Neuronal stem cell (in vitro differentiated cells): Measurements from ENCODE around the gene SELPLG.

Source experiments
- DNase-seq: peaks from one replicate; pipeline ENCODE4 v3.0.0-alpha.2; 2013; ENCODE audit warnings: low spot score
- H2AFZ ChIP-seq: one replicate; pipeline ENCODE4 v1.6.1; 2013; ENCODE audit warnings: mild to moderate bottlenecking, low read length, inconsistent platforms
- H2AK5ac ChIP-seq: 2 replicates; pipeline ENCODE4 v1.6.1; 2013; ENCODE audit warnings: low read depth, mild to moderate bottlenecking, inconsistent platforms, low read length, moderate library complexity, mixed read lengths
- H2BK120ac ChIP-seq: 2 replicates; pipeline ENCODE4 v1.6.1; 2013; ENCODE audit warnings: low read depth, mild to moderate bottlenecking, inconsistent platforms, low read length, moderate library complexity, mixed read lengths
- H2BK12ac ChIP-seq: one replicate; pipeline ENCODE4 v1.6.1; 2013; ENCODE audit warnings: low read length, inconsistent platforms
- H2BK15ac ChIP-seq: 2 replicates; pipeline ENCODE4 v1.6.1; 2013; ENCODE audit warnings: mild to moderate bottlenecking, low read length, inconsistent platforms, mixed read lengths
- H2BK5ac ChIP-seq: one replicate; pipeline ENCODE4 v1.6.1; 2013; ENCODE audit warnings: inconsistent platforms, mild to moderate bottlenecking, low read length, moderate library complexity
- H3K14ac ChIP-seq: one replicate; pipeline ENCODE4 v1.6.1; 2013; ENCODE audit warnings: low read length, inconsistent platforms
- H3K18ac ChIP-seq: 2 replicates; pipeline ENCODE4 v1.6.1; 2013; ENCODE audit warnings: low read length, inconsistent platforms
- H3K23ac ChIP-seq: 2 replicates; pipeline ENCODE4 v1.6.1; 2013; ENCODE audit warnings: low read depth, mild to moderate bottlenecking, mixed read lengths, low read length, inconsistent platforms; ENCODE audit not compliant: poor library complexity
- H3K27ac ChIP-seq: replicated peaks from 3 replicates; pipeline ENCODE4 v1.5.1; 2013; ENCODE audit warnings: low read length, inconsistent platforms
- H3K27me3 ChIP-seq, 3 experiments: 2 replicates each; pipeline ENCODE4 v1.6.1; 2013; ENCODE audit warnings: low read length in 3 of 3, mild to moderate bottlenecking in 2 of 3, inconsistent platforms in 1 of 3, low read depth in 1 of 3, mixed read lengths in 1 of 3, moderate library complexity in 1 of 3; ENCODE audit not compliant: control insufficient read depth in 3 of 3, insufficient read depth in 3 of 3
- H3K36me3 ChIP-seq, 2 donors: replicated peaks in 1 of 2; 2 replicates each; pipeline ENCODE4 v1.6.1; 2013; ENCODE audit warnings: low read length in 2 of 2; ENCODE audit not compliant: control insufficient read depth in 2 of 2, insufficient read depth in 2 of 2
- H3K4ac ChIP-seq: 2 replicates; pipeline ENCODE4 v1.6.1; 2013; ENCODE audit warnings: inconsistent platforms, mild to moderate bottlenecking, low read length, moderate library complexity
- H3K4me1 ChIP-seq, 2 donors: 1 replicate in 1 of 2; 2 replicates in 1 of 2; pipeline ENCODE4 v1.6.1; 2013; ENCODE audit warnings: low read length in 2 of 2, low read depth in 1 of 2; ENCODE audit not compliant: control insufficient read depth in 2 of 2, insufficient read depth in 1 of 2
- H3K4me2 ChIP-seq: one replicate; pipeline ENCODE4 v1.6.1; 2013; ENCODE audit warnings: mild to moderate bottlenecking, low read length, inconsistent platforms; ENCODE audit not compliant: insufficient read depth, poor library complexity, severe bottlenecking
- H3K4me3 ChIP-seq, 2 donors: 2 replicates each; pipeline ENCODE4 v1.5.1; 2013; ENCODE audit warnings: low read length in 2 of 2, mild to moderate bottlenecking in 2 of 2, inconsistent platforms in 1 of 2, moderate library complexity in 1 of 2
- H3K79me1 ChIP-seq: one replicate; pipeline ENCODE4 v1.6.1; 2013; ENCODE audit warnings: low read depth, mild to moderate bottlenecking, inconsistent platforms, low read length, moderate library complexity
- H3K9ac ChIP-seq: one replicate; pipeline ENCODE4 v1.6.1; 2013; ENCODE audit warnings: mild to moderate bottlenecking, low read depth, low read length, inconsistent platforms; ENCODE audit not compliant: poor library complexity
- H3K9me3 ChIP-seq, 2 donors: replicated peaks in 1 of 2; 2 replicates each; pipeline versions ENCODE3 to v1.6.1; 2013; ENCODE audit warnings: low read length in 2 of 2, mild to moderate bottlenecking in 2 of 2, inconsistent platforms in 1 of 2, low read depth in 1 of 2, mixed read lengths in 1 of 2, moderate library complexity in 1 of 2; ENCODE audit not compliant: control insufficient read depth in 2 of 2, insufficient read depth in 1 of 2
- H4K8ac ChIP-seq: one replicate; pipeline ENCODE4 v1.6.1; 2013; ENCODE audit warnings: low read depth, mild to moderate bottlenecking, inconsistent platforms, low read length, moderate library complexity
- H4K91ac ChIP-seq: one replicate; pipeline ENCODE4 v1.6.1; 2013; ENCODE audit warnings: low read length, low read depth, mild to moderate bottlenecking, inconsistent platforms; ENCODE audit not compliant: poor library complexity
- WGBS, 2 donors: extraction: QIAGEN DNeasy Blood & Tissue Kit; methylation state at CpG; one replicate each; pipeline ENCODE4 v1.1.7; 2013; ENCODE audit warnings: missing lambda C conversion rate in 2 of 2, mixed read lengths in 1 of 2; ENCODE audit not compliant: insufficient read length in 2 of 2, insufficient replicate concordance in 1 of 2; ENCODE audit errors: extremely low coverage in 2 of 2; 5-methylcytosine and 5-hydroxymethylcytosine counted together

The SELPLG gene

DNA sequence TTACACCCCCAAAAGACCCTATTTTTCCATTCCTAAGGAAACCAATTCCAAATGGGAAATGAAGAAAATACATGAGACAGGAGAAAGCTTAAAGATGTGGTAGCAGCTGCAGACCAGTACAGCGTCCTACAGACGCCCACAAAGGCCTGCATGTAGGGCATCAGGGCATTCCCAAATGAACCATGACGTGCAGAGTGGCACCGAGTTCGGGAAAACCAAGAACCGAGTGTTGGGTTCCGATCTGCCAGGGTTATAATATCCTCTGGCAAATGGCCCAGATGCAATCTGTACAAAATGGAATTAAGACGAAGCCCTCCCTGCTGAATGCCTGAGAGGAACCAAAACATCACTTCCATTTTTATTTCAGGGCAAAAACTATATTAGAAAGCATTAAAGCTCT, 34.4 kb upstream of the SELPLG start:
- no CpG with 5 or more reads among the region's 8 CpGs for WGBS, 2 donors
- H3K4me2 ChIP-seq = no peak overlapping the region
- no peak overlapping the region for H3K4me3 ChIP-seq
- no peak overlapping the region for H3K9ac ChIP-seq
- no peak overlapping the region for H3K14ac ChIP-seq
- H3K27ac ChIP-seq = no peak overlapping the region
- no peak for DNase-seq
- H2AFZ ChIP-seq = no peak overlapping the region
- no peak overlapping the region for H4K8ac ChIP-seq
- H2BK120ac ChIP-seq = no peak overlapping the region
- H3K4ac ChIP-seq = no peak overlapping the region
- peaks cover 0 to 31% of the 10 kb centered on the region in 2 donors for H3K36me3 ChIP-seq
- no peak overlapping the region for H2AK5ac ChIP-seq
- no peaks in the 10 kb centered on the region for H3K27me3 ChIP-seq
- H3K9me3 ChIP-seq = peaks cover 0 to 6% of the 10 kb centered on the region in 2 donors
- H2BK5ac ChIP-seq = no peak overlapping the region
- no peak overlapping the region for H2BK12ac ChIP-seq
- no peak overlapping the region for H3K23ac ChIP-seq
- no peak overlapping the region for H3K18ac ChIP-seq
- H3K4me1 ChIP-seq = peaks cover 12 to 33% of the 10 kb centered on the region in 2 donors
- no peak overlapping the region for H2BK15ac ChIP-seq
- H4K91ac ChIP-seq = no peak overlapping the region
- H3K79me1 ChIP-seq = no peaks in the 10 kb centered on the region

DNA sequence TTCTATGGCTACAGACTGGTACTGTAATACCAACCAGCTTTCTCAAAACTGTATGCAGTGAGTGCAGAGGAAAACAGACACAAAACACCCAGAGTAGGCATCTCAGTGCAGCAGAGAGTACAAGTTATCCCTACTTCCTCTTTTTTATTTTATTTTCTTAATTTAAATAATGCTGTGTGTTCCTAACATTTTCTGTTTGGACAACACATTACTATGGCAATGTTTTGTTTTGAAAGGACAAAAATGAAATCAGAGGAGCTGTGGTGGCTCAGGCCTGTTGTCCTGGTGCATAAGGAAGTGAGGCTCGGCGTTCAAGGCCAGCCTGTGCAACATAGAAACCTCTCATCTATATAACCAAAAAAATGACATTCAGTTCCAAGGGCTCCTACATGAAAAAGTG, 33.7 kb upstream of the SELPLG start:
- no peak overlapping the region for H4K91ac ChIP-seq
- H3K27me3 ChIP-seq = no peaks in the 10 kb centered on the region
- H3K4me2 ChIP-seq = no peak overlapping the region
- H2BK12ac ChIP-seq = no peak overlapping the region
- no peak overlapping the region for H2BK5ac ChIP-seq
- no peak overlapping the region for H3K9ac ChIP-seq
- no peak overlapping the region for H2AK5ac ChIP-seq
- peaks cover 0 to 10% of the 10 kb centered on the region in 2 donors for H3K9me3 ChIP-seq
- H3K18ac ChIP-seq = no peak overlapping the region
- no CpG with 5 or more reads among the region's 2 CpGs for WGBS, 2 donors
- no peak overlapping the region for H4K8ac ChIP-seq
- H3K79me1 ChIP-seq = no peaks in the 10 kb centered on the region
- no peak overlapping the region for H2BK120ac ChIP-seq
- H3K14ac ChIP-seq = no peak overlapping the region
- no peak overlapping the region for H3K23ac ChIP-seq
- peaks cover 12 to 33% of the 10 kb centered on the region in 2 donors for H3K4me1 ChIP-seq
- no peak overlapping the region for H2BK15ac ChIP-seq
- H3K4ac ChIP-seq = no peak overlapping the region
- H3K4me3 ChIP-seq = no peak overlapping the region
- H3K27ac ChIP-seq = no peak overlapping the region
- no peak overlapping the region for H2AFZ ChIP-seq
- H3K36me3 ChIP-seq = peaks cover 0 to 31% of the 10 kb centered on the region in 2 donors
- no peak for DNase-seq

DNA sequence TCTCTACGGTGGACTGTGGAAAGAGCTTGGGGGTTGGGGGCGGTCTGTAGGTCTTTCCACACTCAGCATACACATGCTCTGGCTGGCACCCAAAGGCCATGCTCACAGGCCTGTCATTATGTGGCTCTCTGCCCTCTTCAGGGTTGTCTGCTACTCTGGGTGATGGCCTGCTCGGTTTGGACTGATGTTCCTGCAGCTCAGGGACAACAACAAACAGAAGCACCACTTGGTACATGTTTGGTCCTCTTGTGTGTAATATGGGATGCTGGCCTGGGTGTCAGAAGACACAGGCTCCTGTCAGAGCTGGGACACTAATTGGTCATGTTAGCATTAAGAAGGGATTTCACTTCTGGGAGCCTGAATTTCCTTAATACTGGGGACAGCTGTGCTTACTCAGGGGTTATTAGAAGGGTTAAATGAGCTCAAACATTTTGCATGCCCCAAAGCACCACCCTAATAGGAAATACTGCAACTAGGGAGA, 32.7 kb upstream of the SELPLG start:
- Histone ChIP-seq H4K8ac (no peak overlapping the region), H3K4me3 (peak overlapping the region in 1 of 2 donors; percentile 11), H3K36me3 (peaks cover 4 to 31% of the 10 kb centered on the region in 2 donors), H3K23ac (no peak overlapping the region), H3K9me3 (peaks cover 0 to 9% of the 10 kb centered on the region in 2 donors), H3K9ac (no peak overlapping the region), H2BK15ac (no peak overlapping the region), H3K18ac (no peak overlapping the region), H3K79me1 (no peaks in the 10 kb centered on the region), H2AFZ (no peak overlapping the region), H3K4ac (no peak overlapping the region), H3K27ac (peak overlapping the region; percentile 35), H3K27me3 (no peaks in the 10 kb centered on the region), H2AK5ac (no peak overlapping the region), H3K4me1 (peaks cover 12 to 33% of the 10 kb centered on the region in 2 donors), H3K4me2 (no peak overlapping the region), H2BK120ac (no peak overlapping the region), H2BK12ac (no peak overlapping the region), H2BK5ac (no peak overlapping the region), H3K14ac (no peak overlapping the region), H4K91ac (no peak overlapping the region)
- WGBS, 2 donors = no CpG with 5 or more reads among the region's 3 CpGs
- DNase-seq = no peak

DNA sequence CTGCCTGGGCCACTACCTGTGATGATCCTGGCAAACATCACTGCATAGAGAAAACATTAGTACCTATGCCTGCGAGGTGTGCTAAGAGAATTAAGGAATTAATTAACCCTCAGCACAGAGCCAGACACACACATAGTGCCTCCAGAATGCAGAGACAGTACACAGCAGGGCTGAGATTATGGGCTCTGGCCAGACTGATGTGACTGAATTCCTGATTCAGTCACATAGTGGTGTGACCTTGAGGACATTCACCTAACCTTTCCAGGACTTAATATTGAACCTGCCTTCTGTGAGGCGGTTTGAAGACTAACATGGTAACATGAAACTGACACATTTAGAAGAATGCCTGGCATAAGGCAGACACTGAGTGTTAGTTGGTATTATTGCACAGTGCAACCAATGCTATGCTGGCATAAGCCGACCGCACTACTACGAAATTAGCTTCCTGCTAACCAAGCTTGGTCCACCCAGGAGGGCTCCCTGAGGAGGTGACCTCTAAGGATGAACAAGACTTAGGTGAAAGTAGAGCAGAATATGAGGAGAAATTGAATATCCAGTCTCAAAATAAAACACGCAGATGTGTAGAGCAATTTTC, 32.0 kb upstream of the SELPLG start:
- no peak overlapping the region for H2AK5ac ChIP-seq
- H3K14ac ChIP-seq = no peak overlapping the region
- peaks cover 0 to 9% of the 10 kb centered on the region in 2 donors for H3K9me3 ChIP-seq
- no peaks in the 10 kb centered on the region for H3K79me1 ChIP-seq
- no peak overlapping the region for H4K8ac ChIP-seq
- peaks cover 4 to 34% of the 10 kb centered on the region in 2 donors for H3K36me3 ChIP-seq
- no CpG with 5 or more reads among the region's 6 CpGs for whole genome bisulfite sequencing, 2 donors
- no peak overlapping the region for H3K23ac ChIP-seq
- H3K9ac ChIP-seq = no peak overlapping the region
- H3K4me3 ChIP-seq = no peak overlapping the region
- H3K4me1 ChIP-seq = peaks cover 10 to 30% of the 10 kb centered on the region in 2 donors
- DNase-seq = no peak
- H3K27me3 ChIP-seq = no peaks in the 10 kb centered on the region
- H2BK12ac ChIP-seq = no peak overlapping the region
- H3K4ac ChIP-seq = no peak overlapping the region
- H2BK5ac ChIP-seq = no peak overlapping the region
- H2AFZ ChIP-seq = no peak overlapping the region
- H4K91ac ChIP-seq = no peak overlapping the region
- peak overlapping the region; percentile 36 for H3K27ac ChIP-seq
- no peak overlapping the region for H3K18ac ChIP-seq
- no peak overlapping the region for H2BK15ac ChIP-seq
- no peak overlapping the region for H2BK120ac ChIP-seq
- H3K4me2 ChIP-seq = no peak overlapping the region
